ENCODE measurements around the gene TP53TG3F. TPM values are rescaled to one million over a fixed set of nuclear protein-coding genes. Genes with fewer than 3 reads are reported as not detected.
"Not testable (repeated sequence)": the region's sequence is repeated elsewhere in the genome, so short reads cannot be mapped to it uniquely, and the experiment has no call there.

TP53TG3F gene
- total RNA-seq = not detected

- DNase-seq; H3K4me1 Mint-ChIP-seq; H3K9me3 Mint-ChIP-seq; H3K4me3 Mint-ChIP-seq; POLR2A ChIA-PET; H3K27me3 Mint-ChIP-seq; H3K27ac Mint-ChIP-seq; H3K36me3 Mint-ChIP-seq (ENCODE audit: low read depth); CTCF ChIA-PET: not testable (repeated sequence)
Observed at GRCh38 chr16:33459312-33459711, at the start of gene TP53TG3F. Gene TP53TG3F (plus strand): TSS chr16:33459612. CDS start chr16:33459680, 68 bp downstream.

GRCh38 chr16:33491611-33492010, 32.2 kb downstream of the TP53TG3F start:
- CTCF ChIA-PET = interaction anchor here (0.6 kb wide), 1 partner anchor 154 kb away, joined by 3 read pairs; no protein-coding TSS in a partner anchor
- H3K4me1 Mint-ChIP-seq; H3K27me3 Mint-ChIP-seq; DNase-seq; POLR2A ChIA-PET; H3K27ac Mint-ChIP-seq; H3K36me3 Mint-ChIP-seq (ENCODE audit: low read depth); H3K4me3 Mint-ChIP-seq; H3K9me3 Mint-ChIP-seq: not testable (repeated sequence)

GRCh38 chr16:33507231-33507630, 47.8 kb downstream of the TP53TG3F start:
- CTCF ChIA-PET; H3K27me3 Mint-ChIP-seq; H3K4me3 Mint-ChIP-seq; H3K9me3 Mint-ChIP-seq; H3K36me3 Mint-ChIP-seq (ENCODE audit: low read depth); DNase-seq; H3K4me1 Mint-ChIP-seq; H3K27ac Mint-ChIP-seq; POLR2A ChIA-PET: not testable (repeated sequence)

GRCh38 chr16:33509070-33509469, 49.7 kb downstream of the TP53TG3F start:
- DNase-seq; CTCF ChIA-PET; H3K27ac Mint-ChIP-seq; H3K4me1 Mint-ChIP-seq; H3K27me3 Mint-ChIP-seq; H3K36me3 Mint-ChIP-seq (ENCODE audit: low read depth); H3K9me3 Mint-ChIP-seq; POLR2A ChIA-PET; H3K4me3 Mint-ChIP-seq: not testable (repeated sequence)

- POLR2A ChIA-PET; H3K4me3 Mint-ChIP-seq; CTCF ChIA-PET; DNase-seq; H3K36me3 Mint-ChIP-seq (ENCODE audit: low read depth); H3K27ac Mint-ChIP-seq; H3K27me3 Mint-ChIP-seq; H3K4me1 Mint-ChIP-seq; H3K9me3 Mint-ChIP-seq: not testable (repeated sequence)
Observed at GRCh38 chr16:33509906-33510305, 50.5 kb downstream of the TP53TG3F start.

Other genes with a start within 250 kb of the TP53TG3F start
- gene TP53TG3E, start 155.3 kb upstream of the TP53TG3F start, total RNA-seq = not detected
- gene TP53TG3B, start 98.8 kb upstream of the TP53TG3F start, total RNA-seq = not detected